ENCODE results near the gene CCSER1. TPM values are rescaled to one million over a fixed set of nuclear protein-coding genes. Genes with fewer than 3 reads are reported as not detected.
"Not testable (repeated sequence)": the region's sequence is repeated elsewhere in the genome, so short reads cannot be mapped to it uniquely, and the experiment has no call there.

CCSER1 gene
- total and polyA plus RNA-seq, 2 of the 8 experiments (the other 6 are each of a cell fraction or from before 2014, with no cell fraction given), result 0.26 to 0.84 TPM

- H3K14ac ChIP-seq (ENCODE audit: insufficient read length); H3K27ac ChIP-seq (ENCODE audit: low read depth, low read length); H3K23ac ChIP-seq (ENCODE audit: insufficient read length); H2AK5ac ChIP-seq (ENCODE audit: low read depth, low read length); H3K23me2 ChIP-seq (ENCODE audit: low read depth, low read length); H4K8ac ChIP-seq (ENCODE audit: extremely low read depth, insufficient read depth, low read length); H2BK5ac ChIP-seq (ENCODE audit: low read depth, low read length); H2AFZ ChIP-seq (ENCODE audit: low read length); H2BK20ac ChIP-seq (ENCODE audit: low read length); FAIRE-seq; H3K79me2 ChIP-seq (ENCODE audit: control insufficient read depth in 1 of 2, insufficient read depth in 2 of 2, low read length in 2 of 2); POLR2A ChIA-PET (ENCODE audit: partially characterized antibody); H3K4me3 ChIP-seq (ENCODE audit: extremely low read depth in 1 of 4, insufficient read depth in 2 of 4, low read depth in 3 of 4, low read length in 4 of 4); H4K91ac ChIP-seq (replicated peaks; ENCODE audit: insufficient read length, low read length); H2BK15ac ChIP-seq (ENCODE audit: low read length); H3K9me3 ChIP-seq (ENCODE audit: insufficient read depth in 2 of 2, low read depth in 1 of 2, low read length in 1 of 2); H3K79me1 ChIP-seq (ENCODE audit: low read depth, low read length); H2BK120ac ChIP-seq (replicated peaks; ENCODE audit: low read depth, low read length); H3K18ac ChIP-seq (ENCODE audit: extremely low read depth, low read length); DNase-seq (ENCODE audit: low read depth in 1 of 2, low spot score in 2 of 2); H3K4me2 ChIP-seq (ENCODE audit: insufficient read depth in 1 of 2, low read depth in 2 of 2, low read length in 2 of 2); H4K5ac ChIP-seq (ENCODE audit: insufficient read length, low read depth, low read length); H3K56ac ChIP-seq (replicated peaks; ENCODE audit: insufficient read length, low read depth, low read length); H3K27me3 ChIP-seq (replicated peaks in 1 of 4; ENCODE audit: control insufficient read depth in 3 of 4, extremely low read depth in 1 of 4, insufficient read depth in 3 of 4, low read length in 3 of 4); H3K36me3 ChIP-seq (ENCODE audit: control insufficient read depth in 2 of 4, insufficient read depth in 4 of 4, low read length in 3 of 4); H2BK12ac ChIP-seq (ENCODE audit: low read depth, low read length); H4K20me1 ChIP-seq (replicated peaks in 1 of 2; ENCODE audit: control insufficient read depth in 1 of 2, insufficient read depth in 2 of 2, low read length in 2 of 2); H3K9ac ChIP-seq (replicated peaks in 1 of 4; ENCODE audit: extremely low read depth in 1 of 4, low read depth in 3 of 4, low read length in 3 of 4); H3K4ac ChIP-seq (replicated peaks; ENCODE audit: insufficient read length, low read depth, low read length); H3K4me1 ChIP-seq (replicated peaks in 1 of 4; ENCODE audit: control insufficient read depth in 3 of 4, insufficient read depth in 4 of 4, low read length in 3 of 4); CTCF ChIA-PET (ENCODE audit: partially characterized antibody): not testable (repeated sequence)
- WGBS, 2 experiments (ENCODE audit: extremely low coverage in 1 of 2, insufficient coverage in 1 of 2, insufficient read length in 1 of 2, insufficient replicate concordance in 2 of 2, low coverage in 1 of 2, low lambda C conversion rate in 2 of 2, missing lambda C conversion rate in 1 of 2), result 97% methylated on average over 13 of the region's 26 CpGs; no CpG with 5 or more reads in 1 of the 2 experiments
Observed at GRCh38 chr4:91217831-91218403, 1090.7 kb downstream of the CCSER1 start.
